Measurements from ENCODE around the gene PCNT.
A peak's percentile ranks its signal among the peaks of the same experiment; 100 is the strongest.
"Not testable (repeated sequence)": the region's sequence is repeated elsewhere in the genome, so short reads cannot be mapped to it uniquely, and the experiment has no call there.

PCNT gene

GRCh38 chr21:46388896-46389295 is 64.9 kb downstream of the PCNT start:
- DNase-seq, result no peak

DNA sequence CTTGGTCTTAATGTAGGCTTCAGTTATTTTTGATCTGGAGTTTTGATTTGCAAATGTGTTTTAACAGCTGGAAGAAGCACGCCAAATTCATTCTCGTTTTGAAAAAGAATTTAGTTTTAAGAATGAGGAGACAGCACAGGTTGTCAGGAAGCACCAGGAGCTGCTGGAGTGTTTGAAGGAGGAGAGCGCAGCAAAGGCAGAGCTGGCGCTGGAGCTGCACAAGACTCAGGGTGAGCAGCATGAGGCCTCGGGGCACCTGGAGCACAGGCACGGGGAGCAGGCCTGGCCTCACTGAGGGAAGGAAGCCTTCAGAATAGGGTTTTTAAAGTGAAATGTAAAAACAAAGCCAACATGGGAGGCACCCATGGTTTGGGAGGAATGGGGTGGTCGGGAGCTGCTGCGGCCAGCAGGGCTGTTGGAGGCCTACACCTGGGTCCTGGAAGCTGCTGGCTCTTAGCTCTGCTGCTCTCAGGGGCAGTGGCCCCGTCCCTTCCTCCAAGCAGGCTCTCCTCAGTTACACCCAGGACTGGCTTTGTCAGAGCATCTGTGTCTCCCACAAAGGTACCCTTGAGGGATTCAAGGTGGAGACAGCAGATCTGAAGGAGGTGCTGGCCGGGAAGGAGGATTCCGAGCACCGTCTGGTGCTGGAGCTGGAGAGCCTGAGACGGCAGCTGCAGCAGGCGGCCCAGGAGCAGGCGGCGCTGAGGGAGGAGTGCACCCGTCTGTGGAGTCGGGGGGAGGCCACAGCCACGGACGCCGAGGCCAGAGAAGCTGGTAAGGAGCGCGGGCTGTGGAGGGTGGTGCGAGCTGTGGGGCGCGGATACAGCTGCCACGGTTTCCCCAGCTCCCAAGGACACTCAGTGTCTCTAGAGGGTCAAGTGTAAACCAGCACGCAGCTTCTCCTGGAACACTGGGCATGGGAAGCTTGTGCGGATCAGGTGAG is 66.9 kb downstream of the PCNT start:
- DNase-seq, result no peak

GRCh38 chr21:46391773-46392172 is 67.8 kb downstream of the PCNT start:
- DNase-seq, result no peak

DNA sequence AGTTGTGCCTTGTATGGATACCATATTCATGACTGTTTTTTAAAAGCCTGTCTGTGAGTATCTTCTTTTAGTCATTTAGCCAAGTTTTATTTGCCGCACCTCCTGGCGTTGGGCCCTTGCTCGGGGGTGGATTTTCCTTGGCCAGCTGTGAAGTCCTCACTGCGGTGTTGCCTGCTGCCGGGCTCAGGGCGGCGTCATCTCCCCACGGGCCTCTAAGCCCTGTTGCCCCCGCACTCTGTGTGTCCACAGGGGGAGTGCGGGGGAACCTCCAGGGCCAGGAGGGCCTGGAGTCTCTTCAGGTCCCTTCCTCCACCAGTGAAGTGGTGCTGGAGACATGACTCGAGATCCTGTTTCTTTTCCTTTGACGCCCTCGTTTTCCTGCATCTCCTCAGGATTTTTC is 69.0 kb downstream of the PCNT start:
- peak; percentile 14 to 30 for DNase-seq

DNA sequence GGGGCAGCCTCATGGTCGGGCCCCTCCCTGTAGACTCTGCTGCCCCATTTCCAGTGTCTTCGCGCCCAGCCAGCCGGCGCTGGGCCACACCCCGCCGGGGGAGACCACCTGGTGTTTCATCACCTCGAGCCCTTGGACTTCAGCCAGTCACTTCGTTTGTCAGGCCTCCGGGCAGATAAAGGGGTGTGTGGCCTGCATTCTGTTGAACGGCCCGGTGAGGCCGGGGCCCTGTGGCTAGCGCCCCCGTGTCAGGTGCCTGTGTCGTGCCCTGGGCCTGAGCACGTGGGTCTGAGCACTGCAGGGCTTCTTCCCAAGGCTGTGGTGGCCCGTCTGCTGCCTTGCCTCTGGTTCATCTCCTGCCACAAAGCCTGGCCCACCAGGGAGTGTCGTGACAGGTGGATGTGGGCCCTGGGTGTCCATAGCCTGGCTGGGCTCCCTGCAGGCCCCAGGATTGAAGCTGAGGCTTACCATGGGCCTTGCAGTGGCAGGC is 69.5 kb downstream of the PCNT start:
- peak; percentile 21 to 30 for DNase-seq

GRCh38 chr21:46393941-46394594 is 70.1 kb downstream of the PCNT start:
- peak; percentile 30 to 55 for DNase-seq

- peak; percentile 27 to 48 for DNase-seq
Measured at GRCh38 chr21:46394595-46395104, 70.7 kb downstream of the PCNT start.

GRCh38 chr21:46397211-46397905 is 73.4 kb downstream of the PCNT start:
- no peak for DNase-seq

DNA sequence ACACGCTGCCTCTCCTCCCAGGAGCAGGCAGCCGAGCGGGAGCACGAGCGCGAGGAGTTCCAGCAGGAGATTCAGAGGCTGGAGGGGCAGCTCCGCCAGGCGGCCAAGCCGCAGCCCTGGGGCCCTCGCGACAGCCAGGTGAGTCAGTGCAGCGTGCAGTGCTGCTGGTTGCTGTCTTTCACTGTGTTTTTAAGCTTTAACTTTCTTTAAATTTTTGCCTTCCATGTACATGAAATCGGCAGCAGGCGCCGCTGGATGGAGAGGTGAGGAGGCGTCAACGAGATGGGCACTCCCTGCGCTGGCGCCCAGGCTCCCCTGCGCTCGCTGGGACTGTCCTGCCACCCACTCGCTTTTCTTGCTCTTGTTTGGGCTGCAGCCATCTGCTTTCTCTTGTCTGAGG is 74.0 kb downstream of the PCNT start:
- no peak for DNase-seq

DNA sequence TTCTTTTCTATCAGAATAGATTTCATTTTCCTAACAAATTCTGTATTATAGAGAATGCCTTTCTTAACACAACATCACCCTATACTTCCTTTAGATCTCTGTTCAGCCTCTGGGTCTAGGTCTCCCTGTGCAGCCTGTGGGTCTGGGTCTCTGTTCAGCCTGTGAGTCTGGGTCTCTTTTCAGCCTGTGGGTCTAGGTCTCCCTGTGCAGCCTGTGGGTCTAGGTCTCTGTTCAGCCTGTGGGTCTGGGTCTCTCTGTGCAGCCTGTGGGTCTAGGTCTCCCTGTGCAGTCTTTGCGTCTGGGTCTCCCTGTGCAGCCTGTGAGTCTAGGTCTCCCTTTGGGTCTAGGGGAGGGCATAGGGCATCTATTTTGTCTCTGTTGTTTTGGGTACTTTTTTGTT is 75.2 kb downstream of the PCNT start:
- DNase-seq, result no peak

GRCh38 chr21:46399686-46400085 is 75.7 kb downstream of the PCNT start:
- no peak for DNase-seq

GRCh38 chr21:46401186-46401910 is 77.4 kb downstream of the PCNT start:
- no peak for DNase-seq

DNA sequence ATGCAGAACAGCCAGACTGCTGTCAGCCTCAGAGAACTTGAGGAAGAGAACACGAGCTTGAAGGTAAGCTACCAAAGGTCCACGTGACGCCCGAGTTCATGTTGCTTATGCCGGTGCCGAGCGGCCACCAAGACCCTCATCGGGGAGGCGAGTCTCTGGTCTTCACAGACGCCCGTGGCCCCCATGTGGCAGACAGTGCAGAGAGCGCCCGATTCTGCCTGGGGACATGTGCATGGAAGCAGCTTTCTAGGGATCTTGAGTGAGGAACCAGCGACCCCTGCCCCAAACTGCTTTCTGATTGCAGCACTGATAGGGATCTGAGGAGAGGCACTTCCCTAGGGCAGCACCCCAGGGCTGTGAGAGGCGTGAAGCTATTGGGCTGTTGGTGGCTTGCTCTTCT is 78.5 kb downstream of the PCNT start:
- DNase-seq, result no peak

DNA sequence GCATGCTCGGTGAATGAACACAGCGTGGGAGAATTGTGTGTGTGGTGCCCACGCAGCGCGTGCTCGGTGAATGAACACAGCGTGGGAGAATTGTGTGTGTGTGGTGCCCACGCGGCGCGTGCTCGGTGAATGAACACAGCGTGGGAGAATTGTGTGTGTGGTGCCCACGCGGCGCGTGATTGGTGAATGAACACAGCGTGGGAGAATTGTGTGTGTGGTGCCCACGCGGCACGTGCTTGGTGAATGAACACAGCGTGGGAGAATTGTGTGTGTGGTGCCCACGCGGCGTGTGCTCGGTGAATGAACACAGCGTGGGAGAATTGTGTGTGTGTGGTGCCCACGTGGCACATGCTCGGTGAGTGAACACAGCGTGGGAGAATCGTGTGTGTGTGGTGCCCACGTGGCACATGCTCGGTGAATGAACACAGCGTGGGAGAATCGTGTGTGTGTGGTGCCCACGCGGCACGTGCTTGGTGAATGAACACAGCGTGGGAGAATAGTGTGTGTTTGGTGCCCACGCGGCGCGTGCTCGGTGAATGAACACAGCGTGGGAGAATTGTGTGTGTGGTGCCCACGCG is 79.4 kb downstream of the PCNT start:
- not testable (repeated sequence) for DNase-seq

GRCh38 chr21:46404306-46404705 is 80.3 kb downstream of the PCNT start:
- DNase-seq, result no peak

GRCh38 chr21:46406001-46406400 is 82.0 kb downstream of the PCNT start:
- no peak for DNase-seq

GRCh38 chr21:46409641-46410406 is 85.9 kb downstream of the PCNT start:
- DNase-seq, result no peak

DNA sequence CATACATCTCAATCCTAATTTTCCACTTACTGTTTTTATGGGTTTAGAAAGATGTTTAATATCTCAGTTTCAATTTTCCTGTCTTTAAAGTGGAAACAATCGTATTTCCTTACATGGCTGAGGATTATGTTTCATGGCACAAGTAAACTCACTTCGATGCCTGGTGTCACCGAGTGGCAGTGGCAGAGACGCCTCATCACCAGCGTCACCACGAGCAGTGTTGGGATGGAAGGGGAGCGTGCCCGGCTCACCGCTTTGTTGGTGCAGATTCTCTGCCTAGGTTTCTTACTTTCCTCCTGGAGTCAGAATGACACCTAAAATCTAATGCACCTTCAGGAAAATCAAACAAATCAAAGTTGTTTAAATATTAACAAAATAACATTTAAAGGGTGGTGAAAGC is 86.6 kb downstream of the PCNT start:
- no peak for DNase-seq

DNA sequence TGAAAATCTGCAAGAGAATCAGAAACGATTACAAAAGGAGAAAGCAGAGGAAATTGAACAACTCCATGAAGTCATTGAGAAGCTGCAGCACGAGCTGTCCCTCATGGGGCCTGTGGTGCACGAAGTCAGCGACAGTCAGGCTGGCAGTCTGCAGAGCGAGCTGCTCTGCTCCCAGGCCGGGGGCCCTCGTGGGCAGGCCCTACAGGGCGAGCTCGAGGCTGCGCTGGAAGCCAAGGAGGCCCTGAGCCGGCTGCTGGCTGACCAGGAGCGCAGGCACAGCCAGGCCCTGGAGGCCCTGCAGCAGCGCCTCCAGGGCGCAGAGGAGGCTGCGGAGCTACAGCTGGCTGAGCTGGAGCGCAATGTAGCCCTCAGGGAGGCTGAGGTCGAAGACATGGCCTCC is 87.3 kb downstream of the PCNT start:
- no peak for DNase-seq

DNA sequence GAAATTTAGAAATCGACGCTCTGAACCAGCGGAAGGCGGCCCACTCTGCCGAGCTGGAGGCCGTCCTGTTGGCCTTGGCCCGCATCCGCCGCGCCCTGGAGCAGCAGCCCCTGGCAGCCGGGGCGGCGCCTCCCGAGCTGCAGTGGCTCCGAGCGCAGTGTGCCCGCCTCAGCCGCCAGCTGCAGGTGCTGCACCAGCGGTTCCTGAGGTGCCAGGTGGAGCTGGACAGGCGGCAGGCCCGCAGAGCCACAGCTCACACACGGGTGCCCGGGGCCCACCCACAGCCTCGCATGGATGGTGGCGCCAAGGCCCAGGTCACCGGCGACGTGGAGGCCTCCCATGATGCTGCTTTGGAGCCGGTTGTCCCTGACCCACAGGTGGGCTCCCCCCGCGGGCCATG is 87.7 kb downstream of the PCNT start:
- no peak for DNase-seq
